ENCODE data around the gene KDM4D. TPM values are rescaled to one million over a fixed set of nuclear protein-coding genes. Genes with fewer than 3 reads are reported as not detected.

The KDM4D gene
- polyA plus RNA-seq, 1 of the 3 experiments (the other 2 are of a cell fraction): 1.2 TPM

- TF ChIP-seq ZBTB33 (IDR thresholded peaks at IDR 0.05; ENCODE audit: borderline replicate concordance, low read depth) (no peak), CHD2 (IDR thresholded peaks at IDR 0.05; ENCODE audit: low read length, partially characterized antibody) (no peak), GABPA (IDR thresholded peaks at IDR 0.05; ENCODE audit: low read depth) (no peak), FOXM1 (IDR thresholded peaks at IDR 0.05; ENCODE audit: low read depth) (no peak), RAD21 (IDR thresholded peaks at IDR 0.05; ENCODE audit: low read length) (no peak), TEAD4 (IDR thresholded peaks at IDR 0.05; ENCODE audit: borderline replicate concordance, insufficient read depth) (no peak), POLR2AphosphoS5 (IDR thresholded peaks at IDR 0.05; ENCODE audit: low read depth, low read length) (no peak), RFX5 (IDR thresholded peaks at IDR 0.05; ENCODE audit: low read length) (no peak), ELF1 (IDR thresholded peaks at IDR 0.05) (no peak), SMC3 (IDR thresholded peaks at IDR 0.05; ENCODE audit: low read depth, low read length) (no peak)
- TF ChIP-seq, protein P1, sequence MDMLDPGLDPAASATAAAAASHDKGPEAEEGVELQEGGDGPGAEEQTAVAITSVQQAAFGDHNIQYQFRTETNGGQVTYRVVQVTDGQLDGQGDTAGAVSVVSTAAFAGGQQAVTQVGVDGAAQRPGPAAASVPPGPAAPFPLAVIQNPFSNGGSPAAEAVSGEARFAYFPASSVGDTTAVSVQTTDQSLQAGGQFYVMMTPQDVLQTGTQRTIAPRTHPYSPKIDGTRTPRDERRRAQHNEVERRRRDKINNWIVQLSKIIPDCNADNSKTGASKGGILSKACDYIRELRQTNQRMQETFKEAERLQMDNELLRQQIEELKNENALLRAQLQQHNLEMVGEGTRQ (IDR thresholded peaks at IDR 0.05; ENCODE audit: borderline replicate concordance, low read depth, low read length): no peak
These were observed 669 bp downstream of the KDM4D start (continued) for GRCh38 chr11:94974178-94974577.

DNA sequence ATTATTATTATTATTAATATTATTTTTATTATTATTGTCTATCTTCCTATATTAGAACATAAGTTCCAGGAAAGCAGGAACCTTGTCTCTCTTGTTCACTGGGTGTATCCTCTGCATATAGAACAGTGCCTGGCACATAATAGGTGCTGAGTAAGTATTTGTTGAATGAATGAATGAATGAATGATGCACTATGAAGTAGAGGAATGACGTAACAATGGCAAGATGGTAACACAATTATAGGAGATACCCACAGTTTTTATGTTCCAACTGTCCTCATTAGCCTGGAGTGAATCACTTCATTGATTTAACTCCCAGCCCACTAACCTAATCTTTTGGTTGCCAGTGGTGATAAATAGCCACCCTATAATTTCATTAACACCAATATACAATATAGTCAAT lies 2.1 kb downstream of the KDM4D start:
- Histone ChIP-seq H3K27ac (ENCODE audit: low read depth in 2 of 2, low read length in 1 of 2) (no peak overlapping the region), H2AFZ (ENCODE audit: low read depth) (no peak overlapping the region), H3K4me2 (no peak overlapping the region), H3F3A (replicated peaks; ENCODE audit: insufficient read depth) (peaks cover 8% of the 10 kb centered on the region), H3K79me2 (ENCODE audit: insufficient read depth) (peaks cover 31% of the 10 kb centered on the region), H3K36me3 (replicated peaks in 1 of 2; ENCODE audit: control insufficient read depth in 1 of 2, insufficient read depth in 2 of 2, low read length in 1 of 2) (peaks cover 18% of the 10 kb centered on the region in 2 experiments), H3K9me2 (no peaks in the 10 kb centered on the region), H3K4me1 (ENCODE audit: control insufficient read depth in 1 of 2, insufficient read depth in 2 of 2, low read depth in 1 of 2, low read length in 1 of 2) (peaks cover 6 to 7% of the 10 kb centered on the region in 2 experiments; a peak in 2 of 4 replicates), H4K20me1 (ENCODE audit: insufficient read depth) (no peaks in the 10 kb centered on the region), H3K9me3 (no peaks in the 10 kb centered on the region), H3K4me3 (ENCODE audit: low read depth in 2 of 2, low read length in 1 of 2) (no peak overlapping the region), H3K9ac (no peak overlapping the region), H3K27me3 (ENCODE audit: insufficient read depth) (no peaks in the 10 kb centered on the region)
- no peak for DNase-seq
- TF ChIP-seq GABPA (IDR thresholded peaks at IDR 0.05; ENCODE audit: low read depth) (no peak), MAX (IDR thresholded peaks at IDR 0.05; ENCODE audit: low read depth) (no peak), SMC3 (IDR thresholded peaks at IDR 0.05; ENCODE audit: low read depth, low read length) (no peak), POLR2AphosphoS5 (IDR thresholded peaks at IDR 0.05; ENCODE audit: low read depth, low read length) (no peak), PBX3 (IDR thresholded peaks at IDR 0.05) (no peak), TEAD4 (IDR thresholded peaks at IDR 0.05; ENCODE audit: borderline replicate concordance, insufficient read depth) (no peak), ZBTB33 (IDR thresholded peaks at IDR 0.05; ENCODE audit: borderline replicate concordance, low read depth) (no peak), RAD21 (IDR thresholded peaks at IDR 0.05; ENCODE audit: low read length) (no peak), MXI1 (IDR thresholded peaks at IDR 0.05; ENCODE audit: low read depth, low read length) (no peak)
- TF ChIP-seq, protein P2, sequence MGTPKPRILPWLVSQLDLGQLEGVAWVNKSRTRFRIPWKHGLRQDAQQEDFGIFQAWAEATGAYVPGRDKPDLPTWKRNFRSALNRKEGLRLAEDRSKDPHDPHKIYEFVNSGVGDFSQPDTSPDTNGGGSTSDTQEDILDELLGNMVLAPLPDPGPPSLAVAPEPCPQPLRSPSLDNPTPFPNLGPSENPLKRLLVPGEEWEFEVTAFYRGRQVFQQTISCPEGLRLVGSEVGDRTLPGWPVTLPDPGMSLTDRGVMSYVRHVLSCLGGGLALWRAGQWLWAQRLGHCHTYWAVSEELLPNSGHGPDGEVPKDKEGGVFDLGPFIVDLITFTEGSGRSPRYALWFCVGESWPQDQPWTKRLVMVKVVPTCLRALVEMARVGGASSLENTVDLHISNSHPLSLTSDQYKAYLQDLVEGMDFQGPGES (IDR thresholded peaks at IDR 0.05; ENCODE audit: low read depth, low read length): no peak
- TF ChIP-seq, protein P3, sequence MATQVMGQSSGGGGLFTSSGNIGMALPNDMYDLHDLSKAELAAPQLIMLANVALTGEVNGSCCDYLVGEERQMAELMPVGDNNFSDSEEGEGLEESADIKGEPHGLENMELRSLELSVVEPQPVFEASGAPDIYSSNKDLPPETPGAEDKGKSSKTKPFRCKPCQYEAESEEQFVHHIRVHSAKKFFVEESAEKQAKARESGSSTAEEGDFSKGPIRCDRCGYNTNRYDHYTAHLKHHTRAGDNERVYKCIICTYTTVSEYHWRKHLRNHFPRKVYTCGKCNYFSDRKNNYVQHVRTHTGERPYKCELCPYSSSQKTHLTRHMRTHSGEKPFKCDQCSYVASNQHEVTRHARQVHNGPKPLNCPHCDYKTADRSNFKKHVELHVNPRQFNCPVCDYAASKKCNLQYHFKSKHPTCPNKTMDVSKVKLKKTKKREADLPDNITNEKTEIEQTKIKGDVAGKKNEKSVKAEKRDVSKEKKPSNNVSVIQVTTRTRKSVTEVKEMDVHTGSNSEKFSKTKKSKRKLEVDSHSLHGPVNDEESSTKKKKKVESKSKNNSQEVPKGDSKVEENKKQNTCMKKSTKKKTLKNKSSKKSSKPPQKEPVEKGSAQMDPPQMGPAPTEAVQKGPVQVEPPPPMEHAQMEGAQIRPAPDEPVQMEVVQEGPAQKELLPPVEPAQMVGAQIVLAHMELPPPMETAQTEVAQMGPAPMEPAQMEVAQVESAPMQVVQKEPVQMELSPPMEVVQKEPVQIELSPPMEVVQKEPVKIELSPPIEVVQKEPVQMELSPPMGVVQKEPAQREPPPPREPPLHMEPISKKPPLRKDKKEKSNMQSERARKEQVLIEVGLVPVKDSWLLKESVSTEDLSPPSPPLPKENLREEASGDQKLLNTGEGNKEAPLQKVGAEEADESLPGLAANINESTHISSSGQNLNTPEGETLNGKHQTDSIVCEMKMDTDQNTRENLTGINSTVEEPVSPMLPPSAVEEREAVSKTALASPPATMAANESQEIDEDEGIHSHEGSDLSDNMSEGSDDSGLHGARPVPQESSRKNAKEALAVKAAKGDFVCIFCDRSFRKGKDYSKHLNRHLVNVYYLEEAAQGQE (IDR thresholded peaks at IDR 0.05; ENCODE audit: low read depth, low read length): no peak
- TF ChIP-seq, protein P1 (IDR thresholded peaks at IDR 0.05; ENCODE audit: borderline replicate concordance, low read depth, low read length): no peak
- POLR2A ChIA-PET: no interaction called here
- 95% methylated on average over 1 of the region's 1 CpG for WGBS (ENCODE audit: low lambda C conversion rate)
- CTCF ChIA-PET: no interaction called here

Measured in SK-N-SH (cell line).